ENCODE measurements around the gene STX3. TPM values are rescaled to one million over a fixed set of nuclear protein-coding genes. Genes with fewer than 3 reads are reported as not detected.

STX3 gene
- total and polyA plus RNA-seq, 2 of the 13 experiments (the other 11 are each of a cell fraction or from before 2014, with no cell fraction given), result 16.5 to 24.0 TPM

GRCh38 chr11:59846556-59846955, 91.4 kb downstream of the STX3 start:
- Histone ChIP-seq H3K79me2 (ENCODE audit: insufficient read depth, low read length) (no peaks in the 10 kb centered on the region), H3K9ac (ENCODE audit: insufficient read depth, low read depth, low read length) (no peak overlapping the region), H3K27me3 (ENCODE audit: control insufficient read depth in 1 of 2, insufficient read depth in 2 of 2, low read length in 2 of 2) (no peaks in the 10 kb centered on the region), H2AFZ (ENCODE audit: low read length) (no peak overlapping the region), H3K9me3 (ENCODE audit: low read length) (no peaks in the 10 kb centered on the region), H4K20me1 (ENCODE audit: insufficient read depth, low read length) (no peaks in the 10 kb centered on the region), H3K4me3 (replicated peaks in 1 of 3; ENCODE audit: insufficient read depth in 1 of 3, low read depth in 2 of 3, low read length in 3 of 3) (no peak overlapping the region), H3K4me1 (ENCODE audit: insufficient read depth, low read length) (no peaks in the 10 kb centered on the region), H3K36me3 (replicated peaks in 1 of 2; ENCODE audit: control insufficient read depth in 1 of 2, insufficient read depth in 2 of 2, low read length in 2 of 2) (no peaks in the 10 kb centered on the region), H3K27ac (ENCODE audit: extremely low read length, insufficient read depth, low read length) (no peak overlapping the region), H3K4me2 (ENCODE audit: low read depth, low read length) (no peak overlapping the region)
- TF ChIP-seq ZFY (CRISPR knock-in tag; IDR thresholded peaks at IDR 0.05) (no peak), ZEB1 (IDR thresholded peaks at IDR 0.05; ENCODE audit: insufficient replicate concordance, low read depth) (no peak), KMT2A (CRISPR knock-in tag; IDR thresholded peaks at IDR 0.05) (no peak), ZNF709 (CRISPR knock-in tag; IDR thresholded peaks at IDR 0.05) (no peak), NONO (IDR thresholded peaks at IDR 0.05) (no peak), NONO (CRISPR knock-in tag; conservative IDR thresholded peaks at IDR 0.05) (no peak), RNF219 (CRISPR knock-in tag; IDR thresholded peaks at IDR 0.05) (no peak)
- TF ChIP-seq, protein P1, sequence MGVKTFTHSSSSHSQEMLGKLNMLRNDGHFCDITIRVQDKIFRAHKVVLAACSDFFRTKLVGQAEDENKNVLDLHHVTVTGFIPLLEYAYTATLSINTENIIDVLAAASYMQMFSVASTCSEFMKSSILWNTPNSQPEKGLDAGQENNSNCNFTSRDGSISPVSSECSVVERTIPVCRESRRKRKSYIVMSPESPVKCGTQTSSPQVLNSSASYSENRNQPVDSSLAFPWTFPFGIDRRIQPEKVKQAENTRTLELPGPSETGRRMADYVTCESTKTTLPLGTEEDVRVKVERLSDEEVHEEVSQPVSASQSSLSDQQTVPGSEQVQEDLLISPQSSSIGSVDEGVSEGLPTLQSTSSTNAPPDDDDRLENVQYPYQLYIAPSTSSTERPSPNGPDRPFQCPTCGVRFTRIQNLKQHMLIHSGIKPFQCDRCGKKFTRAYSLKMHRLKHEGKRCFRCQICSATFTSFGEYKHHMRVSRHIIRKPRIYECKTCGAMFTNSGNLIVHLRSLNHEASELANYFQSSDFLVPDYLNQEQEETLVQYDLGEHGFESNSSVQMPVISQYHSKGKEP (CRISPR knock-in tag; IDR thresholded peaks at IDR 0.05), result no peak
- in situ Hi-C loops (cut with HindIII; ENCODE audit: extremely low pct_ligation_motif_present, low pct_unique_long_range_greater_than_20kb), result no loop called here
- POLR2A ChIA-PET, result no interaction called here
- 16% methylated on average over 5 of the region's 5 CpGs for WGBS (ENCODE audit: low lambda C conversion rate)
- no TSS peak for BruUV-seq (replicated peaks)
- CTCF ChIA-PET (ENCODE audit: low intra/inter-chr PET ratio, low total read pairs), result no interaction called here
- intact Hi-C loops (cut with micrococcal nuclease; ENCODE audit: unreplicated experiment), result no loop called here
- FAIRE-seq, result no peak
- no peak for ATAC-seq
- DNase-seq (ENCODE audit: low spot score), result no peak
